GM12892 (cell line): ENCODE measurements around the gene KLRB1.

ENCODE experiments used
- POLR2A ChIP-seq: IDR thresholded peaks from 2 replicates; pipeline ENCODE4 v1.6.1; 2011; ENCODE audit warnings: low read depth, low read length, control low read depth
- POLR2AphosphoS5 ChIP-seq: IDR thresholded peaks from 2 replicates; pipeline ENCODE4 v1.6.1; 2011; ENCODE audit warnings: low read depth, low read length, control low read depth
- TAF1 ChIP-seq: IDR thresholded peaks from 2 replicates; pipeline ENCODE4 v1.6.1; 2011; ENCODE audit warnings: low read depth, mild to moderate bottlenecking, control low read depth, low read length, borderline replicate concordance

- no peak for TF ChIP-seq POLR2A
- no peak for TF ChIP-seq POLR2AphosphoS5
- TF ChIP-seq TAF1 = no peak
Measured at GRCh38 chr12:9625019-9625418, 17.3 kb upstream of the KLRB1 start.
